GM19324 (cell line): ENCODE data around the gene PLEK2.
"Not testable (repeated sequence)": the region's sequence is repeated elsewhere in the genome, so short reads cannot be mapped to it uniquely, and the experiment has no call there.

Source experiments
- ATAC-seq: cut with Tn5 transposase; IDR thresholded peaks from one replicate; pipeline ENCODE4 v1.9.1; 2021; ENCODE audit warnings: mild to moderate bottlenecking, moderate library complexity; ENCODE audit not compliant: unreplicated experiment, low FRiP score

The PLEK2 gene

GRCh38 chr14:67408122-67408801 lies 3.7 kb downstream of the PLEK2 start:
- not testable (repeated sequence) for ATAC-seq

GRCh38 chr14:67405771-67406170 lies 6.2 kb downstream of the PLEK2 start:
- no peak for ATAC-seq

- no peak for ATAC-seq
Measured at GRCh38 chr14:67400434-67400833, 11.5 kb downstream of the PLEK2 start.

- ATAC-seq: no peak
Measured at GRCh38 chr14:67397536-67397935, 14.4 kb downstream of the PLEK2 start.

- no peak for ATAC-seq
Measured at GRCh38 chr14:67396381-67396970, 15.5 kb downstream of the PLEK2 start.

- ATAC-seq: no peak
Measured at GRCh38 chr14:67395876-67396189, 16.1 kb downstream of the PLEK2 start.

- no peak for ATAC-seq
Measured at GRCh38 chr14:67395086-67395875, 16.7 kb downstream of the PLEK2 start.

- ATAC-seq: no peak
Measured at GRCh38 chr14:67393689-67394088, 18.3 kb downstream of the PLEK2 start.

- ATAC-seq: no peak
Measured at GRCh38 chr14:67392800-67393199, 19.2 kb downstream of the PLEK2 start.

GRCh38 chr14:67392123-67392522 lies 19.8 kb downstream of the PLEK2 start:
- ATAC-seq: no peak

- no peak for ATAC-seq
Measured at GRCh38 chr14:67391268-67391667, 20.7 kb downstream of the PLEK2 start.

- no peak for ATAC-seq
Measured at GRCh38 chr14:67389811-67390534, 22.0 kb downstream of the PLEK2 start.

- ATAC-seq: no peak
Measured at GRCh38 chr14:67389275-67389674, 22.7 kb downstream of the PLEK2 start.

GRCh38 chr14:67387195-67387594 lies 24.8 kb downstream of the PLEK2 start:
- ATAC-seq: no peak

- no peak for ATAC-seq
Measured at GRCh38 chr14:67385618-67386017, 26.3 kb downstream of the PLEK2 start.

GRCh38 chr14:67385120-67385519 lies 26.8 kb downstream of the PLEK2 start:
- ATAC-seq: no peak

GRCh38 chr14:67377916-67378315 lies 34.0 kb downstream of the PLEK2 start:
- no peak for ATAC-seq

- no peak for ATAC-seq
Measured at GRCh38 chr14:67373347-67373746, 38.6 kb downstream of the PLEK2 start.

- no peak for ATAC-seq
Measured at GRCh38 chr14:67372833-67373232, 39.1 kb downstream of the PLEK2 start.

GRCh38 chr14:67371247-67372148 lies 40.5 kb downstream of the PLEK2 start:
- ATAC-seq: no peak
